ENCODE measurements around the gene GLI1.
"Not testable (repeated sequence)": the region's sequence is repeated elsewhere in the genome, so short reads cannot be mapped to it uniquely, and the experiment has no call there.

GLI1 gene

DNA sequence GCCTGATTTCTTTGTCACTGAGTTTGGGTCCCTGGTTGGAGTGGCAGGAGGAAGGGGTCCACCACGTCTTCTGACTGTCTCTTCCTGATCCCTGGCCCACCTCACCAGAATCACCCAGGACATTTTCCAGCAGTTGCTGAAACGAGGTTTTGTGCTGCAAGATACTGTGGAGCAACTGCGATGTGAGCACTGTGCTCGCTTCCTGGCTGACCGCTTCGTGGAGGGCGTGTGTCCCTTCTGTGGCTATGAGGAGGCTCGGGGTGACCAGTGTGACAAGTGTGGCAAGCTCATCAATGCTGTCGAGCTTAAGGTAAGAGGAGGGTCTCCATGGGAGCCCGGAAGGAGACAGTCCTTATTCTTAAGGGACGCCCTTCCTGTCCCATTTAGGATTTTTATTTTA, 40.6 kb downstream of the GLI1 start:
- no peak for DNase-seq

GRCh38 chr12:57502311-57502969, 42.9 kb downstream of the GLI1 start:
- DNase-seq = not testable (repeated sequence)

DNA sequence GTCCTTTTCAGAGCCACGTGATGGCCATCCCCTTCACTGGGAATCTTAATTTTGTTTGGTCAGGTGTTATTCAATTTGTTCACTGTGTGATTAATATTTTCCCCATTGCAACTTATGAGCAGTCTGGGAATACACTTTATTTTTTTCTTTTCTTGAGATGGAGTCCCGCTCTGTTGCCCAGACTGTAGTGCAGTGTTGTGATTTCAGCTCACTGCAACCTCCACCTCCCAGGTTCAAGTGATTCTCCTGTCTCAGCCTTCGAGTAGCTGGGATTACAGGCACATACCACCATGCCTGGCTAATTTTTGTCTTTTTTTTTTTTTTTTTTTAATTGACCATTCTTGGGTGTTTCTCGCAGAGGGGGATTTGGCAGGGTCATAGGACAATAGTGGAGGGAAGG, 47.0 kb downstream of the GLI1 start:
- DNase-seq = not testable (repeated sequence)

DNA sequence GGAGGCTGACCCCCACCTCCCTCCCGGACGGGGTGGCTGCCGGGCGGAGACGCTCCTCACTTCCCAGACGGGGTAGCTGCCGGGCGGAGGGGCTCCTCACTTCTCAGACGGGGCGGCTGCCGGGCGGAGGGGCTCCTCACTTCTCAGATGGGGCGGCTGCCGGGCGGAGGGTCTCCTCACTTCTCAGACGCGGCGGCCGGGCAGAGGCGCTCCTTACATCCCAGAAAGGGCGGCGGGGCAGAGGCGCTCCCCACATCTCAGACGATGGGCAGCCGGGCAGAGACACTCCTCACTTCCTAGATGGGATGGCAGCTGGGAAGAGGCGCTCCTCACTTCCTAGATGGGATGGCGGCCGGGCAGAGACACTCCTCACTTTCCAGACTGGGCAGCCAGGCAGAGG, 48.2 kb downstream of the GLI1 start:
- DNase-seq = not testable (repeated sequence)

GRCh38 chr12:57511161-57511560, 51.6 kb downstream of the GLI1 start:
- DNase-seq = no peak

GRCh38 chr12:57511588-57512325, 52.2 kb downstream of the GLI1 start:
- DNase-seq = no peak

DNA sequence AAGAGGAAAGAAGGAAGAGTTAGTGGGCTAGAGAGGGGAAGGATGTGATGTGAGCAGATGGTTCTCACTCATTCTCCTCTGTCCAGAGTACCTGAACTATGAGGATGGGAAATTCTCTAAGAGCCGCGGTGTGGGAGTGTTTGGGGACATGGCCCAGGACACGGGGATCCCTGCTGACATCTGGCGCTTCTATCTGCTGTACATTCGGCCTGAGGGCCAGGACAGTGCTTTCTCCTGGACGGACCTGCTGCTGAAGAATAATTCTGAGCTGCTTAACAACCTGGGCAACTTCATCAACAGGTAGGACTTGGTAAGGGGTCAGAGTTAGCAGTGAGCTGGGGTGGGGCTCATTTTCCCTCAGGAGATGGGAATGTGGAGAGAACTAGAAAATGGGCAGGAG, 53.1 kb downstream of the GLI1 start:
- DNase-seq = no peak

DNA sequence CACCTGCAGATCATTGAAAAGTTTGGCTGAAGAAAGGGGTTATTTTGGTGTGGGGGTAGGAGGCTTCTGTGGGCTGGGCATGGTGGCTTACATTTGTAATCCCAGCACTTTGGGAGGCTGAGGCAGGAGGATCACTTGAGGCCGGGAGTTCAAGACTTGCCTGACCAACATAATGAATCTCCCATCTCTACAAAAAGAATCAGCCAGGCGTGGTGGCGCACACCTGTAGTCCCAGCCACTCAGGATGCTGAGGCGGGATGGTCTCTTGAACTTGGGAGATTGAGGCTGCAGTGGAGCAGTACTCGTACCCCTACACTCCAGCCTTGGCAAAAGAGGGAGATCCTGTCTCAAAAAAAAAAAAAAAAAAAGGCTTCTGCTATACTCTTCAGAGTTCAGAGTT, 53.7 kb downstream of the GLI1 start:
- DNase-seq = no peak

- not testable (repeated sequence) for DNase-seq
These were observed 54.1 kb downstream of the GLI1 start for GRCh38 chr12:57513677-57514076.

- DNase-seq = not testable (repeated sequence)
These were observed 54.7 kb downstream of the GLI1 start for GRCh38 chr12:57514246-57514645.

- DNase-seq = no peak
These were observed 55.3 kb downstream of the GLI1 start for GRCh38 chr12:57514720-57515407.

GRCh38 chr12:57515408-57515933, 55.9 kb downstream of the GLI1 start:
- no peak for DNase-seq

DNA sequence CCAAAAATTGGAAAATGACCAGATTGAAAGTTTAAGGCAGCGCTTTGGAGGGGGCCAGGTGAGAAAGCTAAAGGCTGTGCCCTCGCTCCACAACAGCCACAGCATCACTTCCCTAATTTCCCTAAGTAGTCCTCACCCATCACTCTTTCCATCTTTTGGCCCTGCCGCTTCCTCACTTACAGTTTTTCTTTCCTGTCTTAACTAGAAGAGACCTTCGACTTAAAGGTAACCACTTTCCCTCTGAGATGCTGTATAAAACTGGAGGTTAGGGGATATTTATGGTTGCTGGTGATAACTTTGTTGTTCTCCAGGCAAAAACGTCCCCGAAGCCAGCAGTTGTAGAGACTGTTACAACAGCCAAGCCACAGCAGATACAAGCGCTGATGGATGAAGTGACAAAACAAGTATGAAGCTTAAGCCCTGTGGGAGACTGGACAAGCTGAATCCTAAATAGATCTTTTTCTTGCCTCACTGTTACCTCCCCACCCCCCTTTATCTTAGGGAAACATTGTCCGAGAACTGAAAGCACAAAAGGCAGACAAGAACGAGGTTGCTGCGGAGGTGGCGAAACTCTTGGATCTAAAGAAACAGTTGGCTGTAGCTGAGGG, 56.5 kb downstream of the GLI1 start:
- DNase-seq = no peak

DNA sequence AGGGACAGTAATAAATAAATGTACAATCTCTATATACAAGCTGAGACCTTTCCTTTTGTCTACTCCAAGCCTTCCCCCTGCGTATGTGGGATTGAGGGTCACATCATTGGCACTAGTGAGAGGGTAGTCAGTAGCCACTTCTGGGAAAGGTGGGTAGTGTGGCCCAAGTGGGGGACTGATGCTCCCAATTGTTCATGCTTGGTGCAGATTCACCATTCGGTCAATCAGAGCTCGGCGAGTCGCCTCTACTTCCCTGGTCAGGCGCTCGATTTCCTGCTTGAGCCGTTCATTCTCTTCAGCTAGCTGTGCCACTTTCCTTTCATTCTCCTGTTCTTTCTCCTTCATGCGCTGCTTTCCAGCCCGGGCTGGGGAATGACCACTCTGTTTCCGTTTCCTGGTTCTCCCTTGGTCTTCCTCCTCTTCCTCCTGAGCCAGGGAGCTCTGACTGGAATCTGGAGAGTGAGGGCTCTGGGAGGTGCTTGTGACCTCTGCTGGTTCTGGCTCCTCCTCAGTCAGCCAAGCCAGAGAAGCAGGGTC, 57.1 kb downstream of the GLI1 start:
- no peak for DNase-seq

DNA sequence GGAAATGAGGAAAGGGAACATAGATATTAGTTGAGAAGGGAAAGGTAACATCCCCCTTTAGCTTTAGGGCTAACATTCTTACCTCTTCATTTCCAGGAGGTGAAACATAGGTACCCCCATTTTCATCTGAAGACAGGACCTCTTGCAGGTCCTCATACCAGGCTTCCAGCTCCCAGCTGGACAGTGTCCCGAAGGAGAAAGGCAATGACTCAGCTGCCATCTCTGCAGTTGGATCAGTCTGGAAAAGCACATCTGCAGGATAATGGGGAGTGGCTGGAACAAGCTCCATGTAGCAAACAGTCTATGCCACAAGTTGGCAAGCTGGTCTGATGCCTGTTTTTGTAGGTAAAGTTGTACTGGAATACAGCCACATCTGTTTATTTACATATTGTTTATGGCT, 57.6 kb downstream of the GLI1 start:
- no peak for DNase-seq

- not testable (repeated sequence) for DNase-seq
These were observed 58.1 kb downstream of the GLI1 start for GRCh38 chr12:57517718-57518117.

DNA sequence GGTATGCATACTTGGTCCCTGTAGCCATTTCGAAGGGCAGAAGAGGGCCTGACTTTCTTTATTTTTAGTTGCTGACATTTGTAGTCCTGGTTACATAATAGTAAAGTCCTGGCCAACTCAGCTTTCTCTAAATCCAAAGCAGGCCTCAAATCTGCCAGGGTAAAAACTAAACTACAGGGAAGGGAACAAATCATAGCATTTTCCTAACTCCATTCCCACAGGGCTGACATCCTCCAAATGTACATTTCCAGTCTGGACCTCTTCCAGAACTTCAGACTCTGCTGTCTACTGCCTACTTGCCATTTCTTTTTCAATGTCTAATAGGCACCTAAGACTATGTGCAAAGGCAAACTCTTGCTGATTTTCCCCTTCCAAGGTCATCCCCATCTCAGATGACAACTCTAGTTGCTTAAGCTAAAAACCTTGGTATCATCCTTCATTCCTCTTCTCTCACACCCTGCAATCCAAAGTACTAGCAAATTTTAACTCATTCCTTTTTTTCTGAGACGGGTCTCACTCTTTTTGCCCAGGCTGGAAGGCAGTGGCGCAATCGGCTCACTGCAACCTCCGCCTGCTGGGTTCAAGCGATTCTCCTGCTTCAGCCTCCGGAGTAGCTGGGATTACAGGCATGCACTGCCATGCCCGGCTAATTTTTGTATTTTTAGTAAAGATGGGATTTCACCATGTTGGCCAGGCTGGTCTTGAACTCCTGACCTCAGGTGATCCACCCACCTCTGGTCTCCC, 58.8 kb downstream of the GLI1 start:
- DNase-seq = no peak

DNA sequence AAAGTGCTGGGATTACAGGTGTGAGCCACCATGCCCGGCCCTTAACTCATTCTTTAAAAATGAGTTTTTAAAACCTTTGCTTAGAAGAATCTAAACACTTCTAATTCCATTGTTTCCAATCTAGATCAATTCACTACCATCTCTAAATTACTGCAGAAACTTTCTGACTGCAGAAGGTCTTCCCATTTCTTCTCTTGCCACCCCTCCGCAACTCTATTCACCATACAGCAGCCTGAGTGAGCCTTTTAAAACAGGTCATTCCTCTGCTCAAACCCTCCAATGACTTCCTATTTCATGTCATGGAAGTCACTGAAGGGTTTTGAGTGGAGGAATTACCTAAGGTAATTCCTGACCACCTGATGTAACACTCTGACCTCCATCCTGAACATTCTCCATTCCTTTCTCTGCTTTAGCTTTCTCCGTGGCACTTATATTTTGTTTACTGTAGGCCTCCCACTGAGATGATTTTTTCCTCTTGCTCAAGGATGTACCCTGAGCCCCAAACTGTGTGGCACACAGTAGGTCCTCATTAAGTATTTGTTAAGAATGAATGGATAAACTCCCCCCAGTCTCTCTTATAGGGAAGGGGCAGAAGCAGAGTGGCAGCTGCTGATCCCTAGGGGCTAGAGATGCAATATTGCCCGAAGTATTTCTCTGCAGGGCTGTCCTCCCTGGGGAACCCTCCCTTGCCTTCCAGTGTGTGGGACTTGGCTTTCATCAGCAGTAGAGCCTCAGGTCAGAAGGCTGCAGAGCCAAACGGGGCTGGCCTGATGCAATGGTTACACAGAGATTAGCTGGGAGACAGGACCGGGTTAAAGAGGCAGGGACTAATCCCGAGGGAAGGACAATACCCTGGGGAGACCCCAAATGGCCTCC, 59.6 kb downstream of the GLI1 start:
- DNase-seq = no peak

DNA sequence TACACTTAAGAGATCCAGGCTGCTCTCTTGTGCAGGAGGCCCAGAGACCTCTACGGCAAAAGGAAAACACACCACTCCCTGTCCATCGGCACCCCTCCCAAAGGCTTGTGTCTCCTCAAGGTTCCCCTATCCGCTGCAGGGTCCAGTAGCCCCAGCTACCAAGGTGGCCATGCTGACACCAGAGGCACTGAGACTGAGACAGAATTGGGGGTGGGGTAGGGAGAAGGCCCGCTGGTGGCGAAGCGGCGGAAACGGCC, 60.1 kb downstream of the GLI1 start:
- peak; percentile 47 for DNase-seq

- peak; percentile 99 for DNase-seq
These were observed 60.7 kb downstream of the GLI1 start, which contains the start of gene DDIT3 for GRCh38 chr12:57520053-57520818. Gene DDIT3, minus strand, starts transcription at chr12:57520514. Its CDS starts 3,108 bp downstream, at chr12:57517406.

Data from activated T-cell treated with anti-CD3 and anti-CD28 coated beads, Interleukin-2, amount 50 U/mL, for 1 hour (primary cell).